Muscle layer of duodenum (tissue), 2 donors: ENCODE measurements around the gene FIBP.

Experiments
- H3K27ac ChIP-seq: one replicate; pipeline ENCODE4 v1.7.0; 2013; ENCODE audit warnings: mild to moderate bottlenecking, low read length
- H3K27me3 ChIP-seq: one replicate; pipeline ENCODE4 v1.7.0; 2013; ENCODE audit warnings: low read depth, mild to moderate bottlenecking, control low read depth, low read length
- H3K36me3 ChIP-seq, 2 donors: one replicate each; pipeline ENCODE4 v1.7.0; 2013; ENCODE audit warnings: low read length in 2 of 2, control low read depth in 1 of 2, mild to moderate bottlenecking in 1 of 2; ENCODE audit not compliant: insufficient read depth in 2 of 2, control insufficient read depth in 1 of 2
- H3K4me1 ChIP-seq, 2 donors: one replicate each; pipeline ENCODE4 v1.7.0; 2013; ENCODE audit warnings: low read length in 2 of 2, mild to moderate bottlenecking in 2 of 2, control low read depth in 1 of 2, moderate library complexity in 1 of 2; ENCODE audit not compliant: insufficient read depth in 2 of 2, control insufficient read depth in 1 of 2
- H3K4me3 ChIP-seq, 2 donors: one replicate each; pipeline ENCODE4 v1.7.0; 2013; ENCODE audit warnings: low read length in 2 of 2, low read depth in 1 of 2, mild to moderate bottlenecking in 1 of 2
- H3K9me3 ChIP-seq, 2 donors: one replicate each; pipeline ENCODE4 v1.7.0; 2013; ENCODE audit warnings: low read length in 2 of 2, control low read depth in 1 of 2, mild to moderate bottlenecking in 1 of 2; ENCODE audit not compliant: control insufficient read depth in 1 of 2
- donor health status: healthy.

The FIBP gene

GRCh38 chr11:65873318-65874156 is 14.7 kb downstream of the FIBP start:
- Histone ChIP-seq H3K36me3 (peaks cover 4 to 15% of the 10 kb centered on the region in 2 donors), H3K4me3 (peak overlapping the region; percentile 69 to 75), H3K27me3 (no peaks in the 10 kb centered on the region), H3K27ac (peak overlapping the region; percentile 70), H3K4me1 (peaks cover 10 to 19% of the 10 kb centered on the region in 2 donors), H3K9me3 (no peaks in the 10 kb centered on the region)

DNA sequence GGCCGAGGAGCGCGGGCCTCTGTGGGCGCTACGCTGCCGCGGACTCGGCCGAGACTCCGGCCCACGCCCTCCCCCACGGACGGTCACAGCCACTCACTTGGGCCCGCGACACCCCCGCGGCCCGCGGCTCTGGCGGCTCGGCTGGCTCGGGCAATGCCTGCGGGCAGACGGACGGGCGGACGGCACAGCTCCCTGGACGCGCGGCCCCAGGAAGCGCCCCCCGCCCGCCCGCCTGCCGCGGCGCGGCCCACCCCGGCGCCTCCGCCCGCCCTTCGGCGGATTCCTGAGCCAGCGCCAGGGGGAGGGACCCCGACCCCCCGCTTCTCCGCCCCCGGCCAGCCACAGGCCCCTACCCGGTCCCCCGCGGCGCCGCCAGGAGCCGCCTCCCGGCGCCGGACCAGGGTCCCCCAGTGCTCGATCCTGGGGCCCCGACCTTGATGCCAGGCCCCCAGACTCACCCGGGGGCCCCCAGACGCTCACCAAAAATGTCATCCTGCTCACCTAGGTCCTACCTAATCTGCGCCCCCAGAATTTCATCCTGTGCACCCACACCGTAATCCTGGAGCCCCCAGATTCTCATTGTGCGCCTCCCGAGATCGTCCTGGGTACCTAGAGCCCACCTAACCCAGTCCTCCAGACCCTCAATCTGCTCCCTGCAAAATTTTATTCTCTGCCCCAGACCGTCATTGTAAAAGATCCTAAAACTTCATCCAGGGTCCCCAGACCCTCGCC is 15.5 kb downstream of the FIBP start, which contains the start of gene EFEMP2:
Gene EFEMP2, minus strand, starts transcription at position 215 of the 732 bp plus-strand sequence. CDS start 446 bp downstream, outside the sequence.
- Histone ChIP-seq H3K27ac (peak within 1 kb of the TSS; percentile 70), H3K36me3 (peaks cover 9 to 21% of the 10 kb centered on the region in 2 donors)

GRCh38 chr11:65871811-65872548 is 16.3 kb downstream of the FIBP start:
- Histone ChIP-seq H3K4me3 (peak overlapping the region; percentile 48 to 75), H3K27me3 (no peaks in the 10 kb centered on the region), H3K9me3 (no peaks in the 10 kb centered on the region), H3K36me3 (peaks cover 9 to 26% of the 10 kb centered on the region in 2 donors), H3K4me1 (peaks cover 10 to 26% of the 10 kb centered on the region in 2 donors), H3K27ac (peak overlapping the region; percentile 54)

More for the DNA sequence above, 15.5 kb downstream of the FIBP start, which contains the start of gene EFEMP2:
- no peaks in the 10 kb centered on the region for H3K9me3 ChIP-seq
- H3K4me3 ChIP-seq: peak within 1 kb of the TSS; percentile 69 to 75
- H3K4me1 ChIP-seq: peaks cover 10 to 20% of the 10 kb centered on the region in 2 donors
- no peaks in the 10 kb centered on the region for H3K27me3 ChIP-seq

DNA sequence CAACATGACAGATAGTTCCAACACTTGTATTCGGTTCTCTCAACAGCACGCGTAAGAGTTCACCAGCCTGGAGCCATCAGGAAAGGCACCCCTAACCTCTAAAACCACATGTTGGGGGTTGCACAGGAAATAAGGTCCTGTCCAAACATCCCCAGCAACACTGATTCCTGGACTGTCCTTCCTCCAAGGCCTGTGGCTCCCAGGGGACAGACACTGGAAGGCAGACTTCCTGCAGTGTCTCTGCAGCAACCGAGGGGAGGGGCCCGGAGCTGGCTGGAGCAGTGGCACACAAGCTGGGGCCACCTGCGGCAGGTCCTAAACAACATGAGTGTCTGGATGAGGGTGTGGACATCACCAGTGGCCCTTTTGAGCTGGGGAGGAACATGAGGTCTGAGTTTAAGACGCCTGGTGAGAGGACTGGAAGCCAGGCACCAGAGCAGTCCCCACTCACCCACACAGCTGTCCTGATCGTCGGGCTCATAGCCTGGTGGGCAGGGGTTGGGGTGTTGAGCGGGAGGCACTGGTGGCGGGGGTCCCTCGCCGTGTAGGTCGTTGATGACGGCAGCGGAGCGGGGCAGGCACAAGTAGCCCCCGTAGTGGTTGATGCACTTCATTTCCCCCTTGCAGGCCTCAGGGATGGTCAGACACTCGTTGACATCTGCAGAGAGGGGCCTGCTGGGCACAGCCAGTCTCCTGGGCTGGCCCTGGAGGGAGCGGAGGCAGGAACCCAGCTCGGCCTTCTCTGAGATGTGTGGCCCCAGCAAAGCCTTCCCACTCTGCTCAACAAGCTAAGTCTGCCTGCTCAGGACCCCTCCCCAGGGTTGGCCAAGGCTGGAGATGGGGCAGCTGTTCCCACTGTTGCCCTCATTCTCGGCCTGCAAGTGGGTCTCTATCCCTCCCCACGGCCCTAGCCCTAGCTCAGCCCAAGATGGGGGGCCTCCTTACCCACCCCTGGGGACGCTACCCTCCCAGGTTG is 17.3 kb downstream of the FIBP start:
- Histone ChIP-seq H3K36me3 (peaks cover 11 to 35% of the 10 kb centered on the region in 2 donors), H3K4me3 (peak overlapping the region; percentile 48 to 75), H3K9me3 (no peaks in the 10 kb centered on the region), H3K4me1 (peaks cover 10 to 26% of the 10 kb centered on the region in 2 donors), H3K27me3 (no peaks in the 10 kb centered on the region), H3K27ac (peak overlapping the region; percentile 54)

DNA sequence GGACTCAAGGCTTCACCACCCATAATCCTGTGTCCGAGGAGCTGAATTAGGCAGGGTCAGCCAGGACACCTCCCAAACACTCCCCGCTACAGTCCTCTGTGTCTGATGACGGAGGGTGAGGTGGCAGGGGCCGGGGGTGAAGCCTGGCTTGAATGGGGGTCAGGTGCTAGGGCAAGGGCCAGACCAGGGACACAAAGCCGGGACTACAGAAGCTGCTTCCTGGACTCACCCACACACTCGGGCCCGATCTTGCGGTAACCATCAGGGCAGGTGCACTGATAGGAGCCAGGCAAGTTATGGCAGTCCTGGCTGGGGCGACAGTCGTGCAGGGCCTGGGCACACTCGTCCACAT is 18.0 kb downstream of the FIBP start:
- H3K4me1 ChIP-seq: peaks cover 10 to 26% of the 10 kb centered on the region in 2 donors
- H3K27ac ChIP-seq: no peak overlapping the region
- no peak overlapping the region for H3K4me3 ChIP-seq
- no peaks in the 10 kb centered on the region for H3K9me3 ChIP-seq
- no peaks in the 10 kb centered on the region for H3K27me3 ChIP-seq
- peaks cover 14 to 42% of the 10 kb centered on the region in 2 donors for H3K36me3 ChIP-seq

- Histone ChIP-seq H3K9me3 (no peaks in the 10 kb centered on the region), H3K27me3 (no peaks in the 10 kb centered on the region), H3K36me3 (peaks cover 14 to 47% of the 10 kb centered on the region in 2 donors), H3K4me1 (peaks cover 10 to 26% of the 10 kb centered on the region in 2 donors), H3K27ac (no peak overlapping the region), H3K4me3 (no peak overlapping the region)
These were observed 18.5 kb downstream of the FIBP start for GRCh38 chr11:65869643-65870306.

- Histone ChIP-seq H3K27ac (no peak overlapping the region), H3K4me3 (no peak overlapping the region), H3K36me3 (peaks cover 22 to 56% of the 10 kb centered on the region in 2 donors), H3K27me3 (no peaks in the 10 kb centered on the region), H3K9me3 (no peaks in the 10 kb centered on the region), H3K4me1 (peaks cover 10 to 26% of the 10 kb centered on the region in 2 donors)
These were observed 19.4 kb downstream of the FIBP start for GRCh38 chr11:65868907-65869306.

- Histone ChIP-seq H3K4me1 (peaks cover 10 to 28% of the 10 kb centered on the region in 2 donors), H3K4me3 (no peak overlapping the region), H3K9me3 (no peaks in the 10 kb centered on the region), H3K27ac (no peak overlapping the region), H3K27me3 (no peaks in the 10 kb centered on the region), H3K36me3 (peaks cover 29 to 63% of the 10 kb centered on the region in 2 donors)
These were observed 20.1 kb downstream of the FIBP start for GRCh38 chr11:65868076-65868667.

- no peak overlapping the region for H3K4me3 ChIP-seq
- no peaks in the 10 kb centered on the region for H3K9me3 ChIP-seq
- no peaks in the 10 kb centered on the region for H3K27me3 ChIP-seq
- no peak overlapping the region for H3K27ac ChIP-seq
- H3K4me1 ChIP-seq: peaks cover 10 to 34% of the 10 kb centered on the region in 2 donors
- peaks cover 29 to 70% of the 10 kb centered on the region in 2 donors for H3K36me3 ChIP-seq
These were observed 20.8 kb downstream of the FIBP start for GRCh38 chr11:65867284-65868071.
